Measurements from ENCODE around the gene BCAS3.

The BCAS3 gene

DNA sequence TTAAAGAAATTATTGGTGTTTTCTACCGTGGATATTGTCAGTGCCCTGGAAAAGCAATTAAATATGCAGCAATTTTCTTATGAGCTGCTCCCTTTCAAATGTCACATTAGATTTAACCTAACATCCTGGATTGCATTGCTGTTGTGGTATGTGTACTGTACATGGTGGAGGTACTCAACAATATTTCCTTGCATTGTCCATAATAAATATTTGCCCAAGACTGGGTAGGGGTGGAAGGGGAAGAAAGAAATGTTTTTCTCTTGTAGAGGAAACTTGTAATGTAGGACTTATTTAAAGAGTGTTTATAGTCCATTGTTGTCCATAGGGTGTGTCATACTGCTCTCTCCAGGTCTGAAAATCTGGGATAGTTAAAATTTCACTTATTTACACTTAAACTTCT is 375.8 kb downstream of the BCAS3 start:
- Histone ChIP-seq H3K9me3 (ENCODE audit: low read length) (no peaks in the 10 kb centered on the region), H3K36me3 (ENCODE audit: insufficient read depth, low read length) (no peaks in the 10 kb centered on the region), H3K27ac (ENCODE audit: low read depth, low read length) (no peak overlapping the region)

DNA sequence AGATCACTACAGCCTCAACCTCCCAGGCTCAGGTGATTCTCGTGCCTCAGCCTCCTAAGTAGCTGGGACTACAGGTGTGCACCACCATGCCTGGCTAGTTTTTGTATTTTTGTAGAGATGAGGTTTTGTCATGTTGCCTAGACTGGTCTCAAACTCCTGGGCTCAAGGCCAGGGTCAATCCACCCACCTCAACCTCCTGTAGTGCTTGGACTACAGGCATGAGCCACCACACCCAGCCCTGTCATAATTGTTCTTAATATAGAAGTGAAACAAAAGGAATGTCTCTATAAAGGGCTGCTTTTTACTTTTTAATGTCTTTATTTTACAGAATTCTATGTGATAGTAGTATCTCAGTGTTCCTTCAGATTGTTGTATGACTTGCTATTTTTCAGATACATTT is 376.8 kb downstream of the BCAS3 start:
- H3K9ac ChIP-seq (ENCODE audit: low read length): no peak overlapping the region
- H3K4me3 ChIP-seq (ENCODE audit: low read depth in 1 of 2, low read length in 2 of 2): no peak overlapping the region
- no peaks in the 10 kb centered on the region for H3K4me1 ChIP-seq (ENCODE audit: insufficient read depth, low read length)
- H3K27ac ChIP-seq (ENCODE audit: low read depth, low read length): no peak overlapping the region
- no peaks in the 10 kb centered on the region for H3K9me3 ChIP-seq (ENCODE audit: low read length)
- H3K36me3 ChIP-seq (ENCODE audit: insufficient read depth, low read length): no peaks in the 10 kb centered on the region
- no peaks in the 10 kb centered on the region for H3K27me3 ChIP-seq (ENCODE audit: control insufficient read depth in 1 of 2, insufficient read depth in 2 of 2, low read length in 2 of 2)

More for the DNA sequence above, 375.8 kb downstream of the BCAS3 start:
- H3K4me1 ChIP-seq (ENCODE audit: insufficient read depth, low read length): no peaks in the 10 kb centered on the region
- H3K9ac ChIP-seq (ENCODE audit: low read length): no peak overlapping the region
- no peak overlapping the region for H3K4me3 ChIP-seq (ENCODE audit: low read depth in 1 of 2, low read length in 2 of 2)
- no peaks in the 10 kb centered on the region for H3K27me3 ChIP-seq (ENCODE audit: control insufficient read depth in 1 of 2, insufficient read depth in 2 of 2, low read length in 2 of 2)

DNA sequence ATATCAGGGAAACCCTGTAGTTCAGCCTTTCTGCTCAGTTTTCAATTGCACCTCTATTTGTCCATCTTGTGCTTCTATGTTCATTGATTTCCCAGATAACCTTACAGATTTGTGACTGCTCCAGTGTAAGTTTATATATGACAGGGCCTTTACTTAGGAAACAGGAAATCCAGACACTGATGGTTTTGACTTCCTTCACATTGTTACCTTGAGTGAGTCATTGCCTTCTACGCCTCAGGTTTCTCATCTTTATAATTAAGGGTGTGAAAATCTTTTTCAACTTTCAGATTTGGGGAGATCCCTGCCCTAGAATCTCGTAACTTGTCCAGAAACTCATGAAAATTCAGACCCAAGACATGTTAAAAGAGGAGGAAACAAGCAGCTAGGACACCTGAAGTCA is 379.6 kb downstream of the BCAS3 start:
- Histone ChIP-seq H3K36me3 (ENCODE audit: insufficient read depth, low read length) (no peaks in the 10 kb centered on the region), H3K9ac (ENCODE audit: low read length) (no peak overlapping the region), H3K9me3 (ENCODE audit: low read length) (no peaks in the 10 kb centered on the region), H3K27ac (ENCODE audit: low read depth, low read length) (no peak overlapping the region), H3K4me1 (ENCODE audit: insufficient read depth, low read length) (no peaks in the 10 kb centered on the region), H3K27me3 (ENCODE audit: control insufficient read depth in 1 of 2, insufficient read depth in 2 of 2, low read length in 2 of 2) (no peaks in the 10 kb centered on the region), H3K4me3 (ENCODE audit: low read depth in 1 of 2, low read length in 2 of 2) (no peak overlapping the region)

DNA sequence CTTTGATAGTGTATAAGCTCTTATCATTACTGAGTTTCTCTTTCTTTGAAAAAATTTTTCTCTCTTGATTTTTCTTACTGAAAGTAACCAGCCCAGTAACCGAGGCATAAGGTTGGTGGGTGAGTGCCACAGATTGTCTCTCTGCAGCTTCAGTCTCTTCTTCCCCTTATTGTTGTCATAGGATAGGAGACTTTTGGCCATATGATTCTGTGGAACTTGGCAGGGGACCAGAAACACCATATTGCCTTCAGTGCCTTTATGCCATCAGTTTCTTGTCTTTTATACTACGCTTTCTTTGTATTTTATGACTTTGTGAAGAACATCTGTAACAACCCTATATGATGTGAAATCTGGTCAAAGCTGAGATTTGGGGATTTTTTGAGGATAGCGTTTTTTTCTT is 380.4 kb downstream of the BCAS3 start:
- H3K4me3 ChIP-seq (ENCODE audit: low read depth in 1 of 2, low read length in 2 of 2): no peak overlapping the region
- H3K27ac ChIP-seq (ENCODE audit: low read depth, low read length): no peak overlapping the region
- no peaks in the 10 kb centered on the region for H3K27me3 ChIP-seq (ENCODE audit: control insufficient read depth in 1 of 2, insufficient read depth in 2 of 2, low read length in 2 of 2)
- H3K9ac ChIP-seq (ENCODE audit: low read length): no peak overlapping the region
- H3K36me3 ChIP-seq (ENCODE audit: insufficient read depth, low read length): no peaks in the 10 kb centered on the region
- H3K4me1 ChIP-seq (ENCODE audit: insufficient read depth, low read length): no peaks in the 10 kb centered on the region
- H3K9me3 ChIP-seq (ENCODE audit: low read length): no peaks in the 10 kb centered on the region

DNA sequence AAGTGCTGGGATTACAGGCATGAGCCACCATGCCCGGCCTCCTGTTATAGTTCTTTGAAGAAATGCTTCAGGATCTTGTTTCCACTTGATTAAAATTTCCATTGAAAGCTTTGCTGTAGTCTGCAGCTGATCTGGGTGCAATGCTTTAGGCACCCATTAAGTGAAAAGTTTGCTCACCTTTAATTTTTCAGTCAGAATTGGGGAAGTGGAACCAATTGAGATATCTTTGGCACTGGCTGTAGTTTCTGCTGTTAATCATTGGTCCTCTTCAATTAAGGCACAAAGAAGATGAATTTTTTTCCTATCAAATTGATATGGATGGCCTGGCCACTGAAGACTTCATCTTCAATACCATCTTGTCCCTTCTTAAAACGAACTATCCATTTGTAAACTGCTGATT is 385.9 kb downstream of the BCAS3 start:
- H3K4me3 ChIP-seq (ENCODE audit: low read depth in 1 of 2, low read length in 2 of 2): no peak overlapping the region
- H3K9me3 ChIP-seq (ENCODE audit: low read length): no peaks in the 10 kb centered on the region
- no peaks in the 10 kb centered on the region for H3K4me1 ChIP-seq (ENCODE audit: insufficient read depth, low read length)
- no peaks in the 10 kb centered on the region for H3K27me3 ChIP-seq (ENCODE audit: control insufficient read depth in 1 of 2, insufficient read depth in 2 of 2, low read length in 2 of 2)
- no peak overlapping the region for H3K27ac ChIP-seq (ENCODE audit: low read depth, low read length)
- H3K9ac ChIP-seq (ENCODE audit: low read length): no peak overlapping the region
- H3K36me3 ChIP-seq (ENCODE audit: insufficient read depth, low read length): no peaks in the 10 kb centered on the region

GRCh38 chr17:61064087-61064951 is 386.7 kb downstream of the BCAS3 start:
- H3K36me3 ChIP-seq (ENCODE audit: insufficient read depth, low read length): no peaks in the 10 kb centered on the region
- H3K27ac ChIP-seq (ENCODE audit: low read depth, low read length): no peak overlapping the region
- H3K27me3 ChIP-seq (ENCODE audit: control insufficient read depth in 1 of 2, insufficient read depth in 2 of 2, low read length in 2 of 2): no peaks in the 10 kb centered on the region
- H3K9me3 ChIP-seq (ENCODE audit: low read length): no peaks in the 10 kb centered on the region
- no peak overlapping the region for H3K9ac ChIP-seq (ENCODE audit: low read length)
- H3K4me3 ChIP-seq (ENCODE audit: low read depth in 1 of 2, low read length in 2 of 2): no peak overlapping the region
- no peaks in the 10 kb centered on the region for H3K4me1 ChIP-seq (ENCODE audit: insufficient read depth, low read length)

DNA sequence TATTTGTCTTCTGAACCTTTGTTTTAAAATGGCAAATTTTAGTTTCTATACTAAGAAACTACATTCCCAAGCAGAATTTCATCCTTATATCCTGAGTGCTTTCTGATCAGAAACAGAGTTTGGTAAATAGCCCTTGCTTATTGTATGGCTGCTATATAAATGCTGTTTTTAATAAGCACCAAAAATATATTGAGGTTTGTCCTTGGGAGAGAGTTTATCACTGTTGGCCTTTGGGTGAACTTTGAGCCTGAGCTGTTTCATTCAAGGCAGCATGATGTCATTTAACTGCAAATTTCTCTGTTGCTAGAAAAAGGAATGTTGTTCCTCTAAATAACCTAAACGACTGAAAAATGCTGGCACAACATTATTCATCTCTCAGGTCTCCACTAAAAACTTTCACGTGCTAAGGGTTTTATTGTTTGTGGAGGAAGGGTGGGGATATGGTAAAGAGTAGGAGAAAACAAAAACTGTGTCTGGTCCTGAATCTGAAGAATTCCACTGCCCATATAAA is 387.7 kb downstream of the BCAS3 start:
- Histone ChIP-seq H3K27me3 (ENCODE audit: control insufficient read depth in 1 of 2, insufficient read depth in 2 of 2, low read length in 2 of 2) (no peaks in the 10 kb centered on the region), H3K9me3 (ENCODE audit: low read length) (no peaks in the 10 kb centered on the region), H3K4me3 (ENCODE audit: low read depth in 1 of 2, low read length in 2 of 2) (no peak overlapping the region), H3K36me3 (ENCODE audit: insufficient read depth, low read length) (no peaks in the 10 kb centered on the region), H3K9ac (ENCODE audit: low read length) (no peak overlapping the region), H3K4me1 (ENCODE audit: insufficient read depth, low read length) (no peaks in the 10 kb centered on the region), H3K27ac (ENCODE audit: low read depth, low read length) (no peak overlapping the region)

DNA sequence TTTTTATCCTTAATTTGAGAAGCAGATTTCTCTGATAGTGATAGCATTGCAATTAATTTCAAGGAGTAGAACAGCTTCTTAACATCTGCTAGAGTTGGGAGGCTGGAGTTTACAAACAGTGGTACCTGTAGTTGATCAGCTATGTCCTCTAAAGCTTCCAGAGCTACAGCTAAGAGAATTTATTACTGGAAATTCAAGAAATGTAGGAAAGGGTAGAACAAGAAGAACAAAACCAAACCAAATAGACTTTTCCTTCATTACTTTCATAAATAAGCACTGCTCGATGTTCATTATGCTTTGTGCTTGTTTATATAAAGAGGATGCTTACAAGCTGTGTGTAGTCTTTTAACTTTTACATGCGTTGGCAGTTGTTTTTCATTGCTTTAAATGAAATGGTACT is 388.4 kb downstream of the BCAS3 start:
- Histone ChIP-seq H3K9me3 (ENCODE audit: low read length) (no peaks in the 10 kb centered on the region), H3K27ac (ENCODE audit: low read depth, low read length) (no peak overlapping the region), H3K4me3 (ENCODE audit: low read depth in 1 of 2, low read length in 2 of 2) (no peak overlapping the region), H3K27me3 (ENCODE audit: control insufficient read depth in 1 of 2, insufficient read depth in 2 of 2, low read length in 2 of 2) (no peaks in the 10 kb centered on the region), H3K4me1 (ENCODE audit: insufficient read depth, low read length) (no peaks in the 10 kb centered on the region), H3K36me3 (ENCODE audit: insufficient read depth, low read length) (no peaks in the 10 kb centered on the region), H3K9ac (ENCODE audit: low read length) (no peak overlapping the region)

DNA sequence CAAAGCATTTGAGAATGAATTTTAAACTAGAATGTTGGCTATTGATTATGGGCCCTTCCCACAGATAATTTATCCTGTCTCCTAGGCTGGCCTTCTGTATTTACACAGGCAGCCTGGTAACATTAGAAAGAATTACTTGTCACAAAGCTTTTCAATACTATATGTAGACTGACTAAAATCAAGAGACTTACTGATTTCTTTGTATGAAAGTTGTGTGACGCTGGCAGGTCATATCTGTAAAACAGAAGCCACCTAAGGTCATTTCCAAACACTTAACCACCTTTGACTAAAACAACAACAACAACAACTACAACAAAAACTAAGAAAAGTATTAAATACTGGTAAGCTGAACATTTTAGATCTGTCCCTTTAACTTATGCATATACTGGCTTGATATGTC is 393.0 kb downstream of the BCAS3 start:
- no peaks in the 10 kb centered on the region for H3K4me1 ChIP-seq (ENCODE audit: insufficient read depth, low read length)

GRCh38 chr17:61072648-61073047 is 395.0 kb downstream of the BCAS3 start:
- H3K36me3 ChIP-seq (ENCODE audit: insufficient read depth, low read length): no peaks in the 10 kb centered on the region
- H3K4me3 ChIP-seq (ENCODE audit: low read depth in 1 of 2, low read length in 2 of 2): no peak overlapping the region
- no peaks in the 10 kb centered on the region for H3K27me3 ChIP-seq (ENCODE audit: control insufficient read depth in 1 of 2, insufficient read depth in 2 of 2, low read length in 2 of 2)
- H3K9me3 ChIP-seq (ENCODE audit: low read length): no peaks in the 10 kb centered on the region
- H3K27ac ChIP-seq (ENCODE audit: low read depth, low read length): no peak overlapping the region
- H3K9ac ChIP-seq (ENCODE audit: low read length): no peak overlapping the region
- H3K4me1 ChIP-seq (ENCODE audit: insufficient read depth, low read length): no peaks in the 10 kb centered on the region

More for the DNA sequence above, 393.0 kb downstream of the BCAS3 start:
- H3K36me3 ChIP-seq (ENCODE audit: insufficient read depth, low read length): no peaks in the 10 kb centered on the region
- no peak overlapping the region for H3K27ac ChIP-seq (ENCODE audit: low read depth, low read length)
- no peaks in the 10 kb centered on the region for H3K27me3 ChIP-seq (ENCODE audit: control insufficient read depth in 1 of 2, insufficient read depth in 2 of 2, low read length in 2 of 2)
- H3K9ac ChIP-seq (ENCODE audit: low read length): no peak overlapping the region
- H3K9me3 ChIP-seq (ENCODE audit: low read length): no peaks in the 10 kb centered on the region
- no peak overlapping the region for H3K4me3 ChIP-seq (ENCODE audit: low read depth in 1 of 2, low read length in 2 of 2)

GRCh38 chr17:61073131-61073530 is 395.5 kb downstream of the BCAS3 start:
- Histone ChIP-seq H3K27me3 (ENCODE audit: control insufficient read depth in 1 of 2, insufficient read depth in 2 of 2, low read length in 2 of 2) (no peaks in the 10 kb centered on the region), H3K36me3 (ENCODE audit: insufficient read depth, low read length) (no peaks in the 10 kb centered on the region), H3K27ac (ENCODE audit: low read depth, low read length) (no peak overlapping the region), H3K4me1 (ENCODE audit: insufficient read depth, low read length) (no peaks in the 10 kb centered on the region), H3K9ac (ENCODE audit: low read length) (no peak overlapping the region), H3K4me3 (ENCODE audit: low read depth in 1 of 2, low read length in 2 of 2) (no peak overlapping the region), H3K9me3 (ENCODE audit: low read length) (no peaks in the 10 kb centered on the region)
